Activated naive CD4-positive, alpha-beta T cell treated with anti-CD3 and anti-CD28 coated beads, Interleukin-2, amount 10 ng/mL, durations not matched to agents 7 days and 5 days (primary cell): ENCODE results near the gene TRNP1.
A peak's percentile ranks its signal among the peaks of the same experiment; 100 is the strongest.
"Not testable (repeated sequence)": the region's sequence is repeated elsewhere in the genome, so short reads cannot be mapped to it uniquely, and the experiment has no call there.

Source experiments
- CTCF ChIA-PET: fragments of 350-600 bp; sonication (Branson Sonifier 250); formaldehyde crosslinking; loops from one replicate; lab custom pipeline; 2021; ENCODE audit warnings: antibody characterized with exemption; lab: Charles Lee
- DNase-seq: peaks from one replicate; pipeline ENCODE4 v3.0.0-alpha.2; 2020
- H3K27ac Mint-ChIP-seq: one replicate; pipeline ENCODE4 v1.8.0; 2021; ENCODE audit warnings: mild to moderate bottlenecking, moderate library complexity, mixed read lengths
- H3K27me3 Mint-ChIP-seq: one replicate; pipeline ENCODE4 v1.8.0; 2021; ENCODE audit warnings: mild to moderate bottlenecking, mixed read lengths
- H3K36me3 Mint-ChIP-seq: one replicate; pipeline ENCODE4 v1.8.0; 2021; ENCODE audit warnings: mixed read lengths
- H3K4me1 Mint-ChIP-seq: one replicate; pipeline ENCODE4 v1.8.0; 2021; ENCODE audit warnings: mixed read lengths
- H3K4me3 Mint-ChIP-seq: one replicate; pipeline ENCODE4 v1.8.0; 2021; ENCODE audit warnings: mild to moderate bottlenecking, moderate library complexity, mixed read lengths
- H3K9me3 Mint-ChIP-seq: one replicate; pipeline ENCODE4 v1.8.0; 2021; ENCODE audit warnings: mixed read lengths

Gene TRNP1, protein sequence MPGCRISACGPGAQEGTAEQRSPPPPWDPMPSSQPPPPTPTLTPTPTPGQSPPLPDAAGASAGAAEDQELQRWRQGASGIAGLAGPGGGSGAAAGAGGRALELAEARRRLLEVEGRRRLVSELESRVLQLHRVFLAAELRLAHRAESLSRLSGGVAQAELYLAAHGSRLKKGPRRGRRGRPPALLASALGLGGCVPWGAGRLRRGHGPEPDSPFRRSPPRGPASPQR

DNA sequence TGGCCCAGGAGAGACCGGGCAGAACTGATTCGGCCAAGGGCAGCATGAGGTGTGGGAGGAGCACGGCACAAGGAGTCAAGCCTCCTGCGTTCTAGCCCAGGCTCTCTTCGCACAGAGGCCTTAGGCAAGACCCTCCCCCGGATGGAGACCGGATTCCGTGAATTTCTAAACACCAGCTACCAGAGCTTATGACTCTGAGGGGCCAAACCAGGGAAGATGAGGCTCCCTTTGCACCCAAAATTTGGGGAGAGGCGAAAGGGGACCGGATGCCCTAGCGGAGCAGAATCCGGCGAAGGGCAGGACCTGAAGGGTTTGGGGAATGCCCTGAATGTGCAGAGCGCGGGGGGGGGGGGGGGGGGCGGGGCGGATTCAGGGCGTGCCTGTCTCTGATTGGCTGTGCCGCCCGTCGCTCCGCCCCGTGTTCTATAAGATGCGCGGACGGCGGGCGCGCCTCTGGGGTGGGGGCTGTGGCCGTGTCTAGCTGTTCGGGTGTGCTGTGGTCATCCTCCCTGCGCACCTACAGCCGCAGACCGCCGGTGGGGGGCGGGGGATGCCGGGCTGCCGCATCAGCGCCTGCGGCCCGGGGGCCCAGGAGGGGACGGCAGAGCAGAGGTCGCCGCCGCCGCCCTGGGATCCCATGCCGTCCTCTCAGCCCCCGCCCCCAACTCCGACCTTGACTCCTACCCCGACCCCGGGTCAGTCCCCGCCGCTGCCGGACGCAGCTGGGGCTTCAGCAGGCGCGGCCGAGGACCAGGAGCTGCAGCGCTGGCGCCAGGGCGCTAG lies at the start of gene TRNP1:
TRNP1 (plus strand) TSS at position 456 of the 783 bp plus-strand sequence; CDS start at position 551, 95 bp downstream.
- DNase-seq: peak; percentile 81
- peaks cover 97% of the 10 kb centered on the region for H3K27me3 Mint-ChIP-seq
- CTCF ChIA-PET: interaction anchor here (0.5 to 3.2 kb wide), 4 partner anchors 26 to 104 kb away, joined by 3 to 14 read pairs (median 6); no protein-coding TSS in a partner anchor
- H3K4me1 Mint-ChIP-seq: peaks cover 22% of the 10 kb centered on the region
- H3K36me3 Mint-ChIP-seq: no peaks in the 10 kb centered on the region
- H3K4me3 Mint-ChIP-seq: peak within 1 kb of the TSS; percentile 70
- H3K9me3 Mint-ChIP-seq: no peaks in the 10 kb centered on the region
- H3K27ac Mint-ChIP-seq: peak within 1 kb of the TSS; percentile 19

DNA sequence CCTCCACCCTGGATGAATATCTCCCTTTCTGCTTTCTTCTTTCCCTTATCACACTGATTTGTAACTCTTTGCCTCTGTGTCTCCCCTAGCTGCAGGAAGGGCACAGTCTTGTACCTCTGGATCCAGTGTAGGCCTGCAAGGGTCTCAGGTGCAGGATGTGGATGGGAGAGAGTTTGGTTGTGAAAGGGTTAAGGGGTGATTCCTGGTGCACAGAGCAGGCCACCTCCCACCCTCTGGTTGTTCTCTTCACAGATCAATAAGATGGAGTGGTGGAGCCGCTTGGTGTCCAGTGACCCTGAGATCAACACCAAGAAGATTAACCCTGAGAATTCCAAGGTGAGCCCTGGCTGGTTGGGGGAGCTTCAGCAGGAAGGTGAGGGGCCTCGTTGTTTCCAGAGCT lies 48.4 kb upstream of the TRNP1 start:
- Mint-ChIP-seq H3K4me1 (no peaks in the 10 kb centered on the region), H3K27ac (no peak overlapping the region), H3K27me3 (no peaks in the 10 kb centered on the region), H3K4me3 (no peak overlapping the region), H3K36me3 (peaks cover 27% of the 10 kb centered on the region), H3K9me3 (no peaks in the 10 kb centered on the region)
- DNase-seq: no peak
- CTCF ChIA-PET: no interaction called here

DNA sequence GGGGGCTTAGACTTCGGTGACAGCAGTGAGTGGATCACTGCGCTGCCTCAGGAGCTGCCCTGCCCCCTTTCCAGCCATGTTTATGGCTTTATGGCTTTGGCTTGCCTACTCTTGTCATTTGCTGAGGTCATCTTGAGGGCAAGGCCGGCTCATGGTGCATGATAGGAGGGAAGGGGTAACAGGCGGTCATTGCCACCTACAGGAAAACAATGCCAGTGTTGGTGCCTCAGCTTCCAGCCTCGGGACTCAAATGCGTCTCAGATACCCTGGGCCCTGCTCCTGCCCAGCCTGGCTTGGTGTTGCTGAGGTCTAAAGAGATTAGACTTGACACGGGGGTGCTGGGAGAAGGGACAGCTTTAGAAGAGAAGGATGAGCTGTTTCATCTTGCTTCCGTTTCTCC lies 47.8 kb upstream of the TRNP1 start:
- H3K36me3 Mint-ChIP-seq: peaks cover 27% of the 10 kb centered on the region
- no peaks in the 10 kb centered on the region for H3K27me3 Mint-ChIP-seq
- no peak for DNase-seq
- no peaks in the 10 kb centered on the region for H3K4me1 Mint-ChIP-seq
- CTCF ChIA-PET: no interaction called here
- H3K9me3 Mint-ChIP-seq: no peaks in the 10 kb centered on the region
- peak overlapping the region; percentile 37 for H3K27ac Mint-ChIP-seq
- no peak overlapping the region for H3K4me3 Mint-ChIP-seq

DNA sequence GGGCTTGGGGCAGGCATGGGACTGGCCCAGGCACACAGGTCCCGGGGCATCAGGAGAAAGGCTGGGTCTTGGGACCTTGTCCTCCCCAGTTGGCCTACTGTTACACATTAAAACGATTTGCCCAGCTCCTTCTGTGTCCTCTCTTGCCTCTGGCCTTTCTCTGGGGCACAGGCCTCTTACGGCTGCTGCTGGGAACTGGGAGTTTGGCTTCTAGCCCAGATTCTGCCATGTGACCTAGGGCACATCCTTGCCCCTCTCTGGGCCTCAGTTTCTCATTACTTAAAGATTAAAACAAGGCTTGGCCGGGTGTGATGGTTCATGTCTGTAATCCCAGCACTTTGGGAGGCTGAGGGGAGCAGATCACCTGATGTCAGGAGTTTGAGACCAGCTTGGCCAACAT lies 47.2 kb upstream of the TRNP1 start:
- CTCF ChIA-PET: no interaction called here
- Mint-ChIP-seq H3K27ac (no peak overlapping the region), H3K4me1 (no peaks in the 10 kb centered on the region), H3K27me3 (no peaks in the 10 kb centered on the region), H3K4me3 (no peak overlapping the region), H3K9me3 (no peaks in the 10 kb centered on the region), H3K36me3 (peaks cover 25% of the 10 kb centered on the region)
- no peak for DNase-seq

DNA sequence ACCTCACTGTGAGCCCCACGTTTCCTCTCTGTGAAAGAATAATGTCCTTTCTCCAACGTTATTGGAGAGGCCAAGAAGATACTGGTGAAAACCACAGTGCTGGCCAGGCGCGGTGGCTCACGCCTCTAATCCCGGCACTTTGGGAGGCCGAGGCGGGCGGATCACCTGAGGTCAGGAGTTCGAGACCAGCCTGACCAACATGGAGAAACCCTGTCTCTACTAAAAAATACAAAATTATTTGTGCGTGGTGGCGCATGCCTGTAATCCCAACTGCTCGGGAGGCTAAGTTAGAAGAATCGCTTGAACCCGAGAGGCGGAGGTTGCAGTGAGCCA lies 44.8 kb upstream of the TRNP1 start:
- not testable (repeated sequence) for DNase-seq, H3K9me3 Mint-ChIP-seq, H3K27ac Mint-ChIP-seq, H3K4me3 Mint-ChIP-seq, H3K27me3 Mint-ChIP-seq, H3K4me1 Mint-ChIP-seq
- H3K36me3 Mint-ChIP-seq: peaks cover 13% of the 10 kb centered on the region
- CTCF ChIA-PET: interaction anchor here (0.9 kb wide), 1 partner anchor 18 kb away, joined by 3 read pairs; no protein-coding TSS in a partner anchor

DNA sequence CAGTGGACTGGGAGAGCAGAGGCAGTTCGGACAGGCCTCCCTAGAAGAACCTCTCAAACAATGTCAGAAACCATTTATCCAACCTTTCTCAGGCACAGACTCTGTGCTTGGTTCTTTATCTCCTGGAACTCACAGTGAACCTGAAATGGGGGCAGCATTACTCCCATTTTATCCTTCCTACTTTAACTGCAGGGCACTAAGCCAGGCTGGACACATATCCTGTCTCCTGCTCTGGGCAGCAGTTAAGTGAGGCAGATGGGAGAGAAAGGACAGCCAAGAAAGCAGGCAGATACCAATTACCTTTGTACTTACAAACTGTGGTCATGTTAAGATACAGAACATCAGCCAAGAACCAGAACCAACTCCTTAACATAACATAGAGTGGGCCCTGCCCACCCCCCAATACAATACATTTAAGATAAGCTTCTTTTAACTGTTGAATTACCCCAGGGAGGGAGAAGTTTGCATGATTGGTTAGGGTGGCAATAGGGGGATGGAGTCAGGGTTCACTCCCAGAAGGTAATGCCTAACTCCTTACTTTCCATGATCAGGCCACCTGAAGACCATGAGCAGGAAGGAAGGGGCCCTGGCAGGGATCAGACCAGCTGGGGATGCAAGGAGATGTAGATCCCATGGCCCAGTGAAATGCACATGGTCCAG lies 44.1 kb upstream of the TRNP1 start:
- no peaks in the 10 kb centered on the region for H3K27me3 Mint-ChIP-seq
- H3K9me3 Mint-ChIP-seq: no peaks in the 10 kb centered on the region
- no peak for DNase-seq
- peaks cover 13% of the 10 kb centered on the region for H3K36me3 Mint-ChIP-seq
- H3K27ac Mint-ChIP-seq: no peak overlapping the region
- no peak overlapping the region for H3K4me3 Mint-ChIP-seq
- CTCF ChIA-PET: no interaction called here
- H3K4me1 Mint-ChIP-seq: no peaks in the 10 kb centered on the region

DNA sequence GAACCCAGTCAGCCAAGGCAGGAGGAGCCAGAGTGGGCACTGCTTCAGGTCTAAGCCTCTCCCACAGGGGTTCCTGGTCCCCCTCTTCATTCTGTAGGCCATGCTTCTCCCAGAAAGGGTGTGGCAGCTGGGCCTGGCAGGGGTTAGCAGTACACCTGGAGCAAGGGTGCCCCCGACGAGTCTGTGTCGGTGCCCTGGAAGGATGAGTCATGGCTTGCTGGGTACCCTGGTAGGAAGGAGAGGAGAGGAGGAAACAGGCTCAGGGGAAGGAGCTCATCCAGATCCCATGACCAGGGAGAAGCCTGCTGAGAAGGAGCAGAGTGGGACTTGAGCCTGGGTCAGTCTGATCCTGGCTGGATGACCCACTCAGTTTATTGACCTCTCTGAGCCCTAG lies 43.6 kb upstream of the TRNP1 start:
- DNase-seq: no peak
- Mint-ChIP-seq H3K4me1 (no peaks in the 10 kb centered on the region), H3K9me3 (no peaks in the 10 kb centered on the region), H3K36me3 (peaks cover 12% of the 10 kb centered on the region), H3K27ac (no peak overlapping the region), H3K27me3 (no peaks in the 10 kb centered on the region), H3K4me3 (no peak overlapping the region)
- CTCF ChIA-PET: interaction anchor here (0.9 kb wide), 1 partner anchor 18 kb away, joined by 3 read pairs; no protein-coding TSS in a partner anchor

DNA sequence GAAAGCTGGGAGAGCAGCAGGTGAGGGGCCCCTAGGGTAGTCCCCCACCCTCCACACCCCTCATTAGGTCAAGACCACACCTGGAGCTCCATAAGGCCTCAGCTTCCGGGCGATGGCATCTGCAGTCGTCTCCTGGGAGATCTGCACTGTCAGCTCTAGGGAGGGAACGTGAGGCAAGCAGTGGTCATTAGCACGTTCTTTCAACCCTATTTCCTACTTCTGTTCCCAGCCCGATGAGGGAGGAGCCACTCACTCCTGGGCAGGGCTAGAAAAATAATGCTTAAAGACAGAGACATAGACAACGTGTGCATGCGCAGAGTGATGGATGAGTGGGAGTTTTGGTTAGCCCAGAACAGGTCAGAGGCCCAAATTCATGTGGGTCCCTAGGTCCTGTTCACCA lies 42.9 kb upstream of the TRNP1 start:
- CTCF ChIA-PET: interaction anchor here (0.9 kb wide), 1 partner anchor 17 kb away, joined by 3 read pairs; no protein-coding TSS in a partner anchor
- Mint-ChIP-seq H3K9me3 (no peaks in the 10 kb centered on the region), H3K4me3 (no peak overlapping the region)

DNA sequence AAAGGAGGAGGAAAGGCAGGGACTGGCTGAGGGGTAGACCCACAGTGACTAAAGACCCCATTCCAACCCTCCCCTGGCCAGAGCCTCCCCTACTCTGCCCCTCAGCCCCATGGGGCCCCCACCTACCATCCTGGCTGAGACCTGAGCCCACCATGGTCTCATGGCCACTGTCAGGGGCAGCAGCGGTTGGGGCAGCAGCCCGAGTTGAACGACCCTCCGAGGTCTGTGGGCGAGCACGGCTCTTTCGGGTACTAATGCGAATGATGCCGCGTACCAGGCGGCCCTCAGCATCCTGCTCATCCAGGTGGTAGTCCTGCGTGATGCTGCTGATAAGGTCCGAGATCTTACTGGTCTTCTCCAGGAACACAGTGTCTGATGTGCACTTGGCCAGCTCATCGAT lies 42.3 kb upstream of the TRNP1 start:
- H3K4me1 Mint-ChIP-seq: no peaks in the 10 kb centered on the region
- peaks cover 7% of the 10 kb centered on the region for H3K27me3 Mint-ChIP-seq
- H3K36me3 Mint-ChIP-seq: peaks cover 3% of the 10 kb centered on the region
- DNase-seq: no peak
- CTCF ChIA-PET: no interaction called here
- H3K9me3 Mint-ChIP-seq: peaks cover under 1% of the 10 kb centered on the region
- no peak overlapping the region for H3K4me3 Mint-ChIP-seq
- H3K27ac Mint-ChIP-seq: no peak overlapping the region

More for the DNA sequence above, 42.9 kb upstream of the TRNP1 start:
- Mint-ChIP-seq H3K4me1 (no peaks in the 10 kb centered on the region), H3K36me3 (peaks cover 6% of the 10 kb centered on the region), H3K27ac (no peak overlapping the region), H3K27me3 (peaks cover 4% of the 10 kb centered on the region)
- DNase-seq: no peak

DNA sequence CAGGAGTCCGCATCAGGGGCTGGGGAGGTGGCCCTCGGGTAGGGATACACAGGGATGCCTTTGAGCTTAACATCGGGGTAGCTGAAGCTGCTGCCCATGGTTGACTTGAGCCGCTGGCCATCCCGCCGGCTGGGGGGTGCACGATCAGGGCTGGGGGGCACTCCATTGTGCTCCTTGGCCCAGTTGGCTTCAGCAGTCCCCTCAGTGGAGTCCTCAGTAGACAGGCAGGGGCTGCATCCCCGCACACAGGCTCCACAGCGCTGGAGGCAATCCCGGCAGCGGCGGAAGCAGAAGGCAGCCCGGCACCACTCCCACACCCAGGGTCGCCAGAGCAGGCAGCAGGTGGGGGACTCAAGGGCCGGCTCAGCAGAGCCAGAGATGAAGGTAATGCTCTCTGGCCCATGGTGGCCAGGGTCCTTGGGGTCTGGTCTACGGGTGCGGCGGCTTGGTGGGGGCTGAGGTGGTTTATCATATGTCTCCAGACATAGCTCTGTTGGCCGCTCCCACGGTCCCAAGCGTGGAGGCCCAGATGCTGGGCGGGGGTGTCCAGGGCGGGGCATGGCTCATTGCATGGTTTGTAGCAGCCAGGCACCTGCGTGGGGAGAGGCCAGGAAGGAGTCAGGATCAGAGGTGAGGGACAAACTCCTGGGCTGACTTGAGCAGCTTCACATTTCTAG lies 41.5 kb upstream of the TRNP1 start:
- H3K4me3 Mint-ChIP-seq: no peak overlapping the region
- H3K27ac Mint-ChIP-seq: no peak overlapping the region
- CTCF ChIA-PET: no interaction called here
- no peaks in the 10 kb centered on the region for H3K36me3 Mint-ChIP-seq
- peaks cover 3% of the 10 kb centered on the region for H3K9me3 Mint-ChIP-seq
- H3K4me1 Mint-ChIP-seq: no peaks in the 10 kb centered on the region
- H3K27me3 Mint-ChIP-seq: peaks cover 10% of the 10 kb centered on the region
- no peak for DNase-seq

DNA sequence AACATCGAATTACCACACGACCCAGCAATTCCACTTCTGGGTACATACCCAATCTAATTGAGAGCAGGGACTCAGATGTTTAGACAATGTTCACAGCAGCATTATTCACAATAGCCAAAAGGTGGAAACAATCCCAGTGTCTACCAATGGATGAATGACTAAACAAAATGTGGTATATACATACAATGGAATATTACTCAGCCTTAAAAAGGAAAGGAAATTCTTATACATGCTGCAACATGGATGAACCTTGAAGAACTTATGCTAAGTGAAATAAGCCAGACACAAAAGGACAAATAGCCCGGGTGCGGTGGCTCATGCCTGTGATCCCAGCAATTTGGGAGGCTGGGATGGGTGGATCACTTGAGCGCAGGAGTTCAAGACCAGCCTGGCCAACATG lies 40.1 kb upstream of the TRNP1 start:
- DNase-seq: no peak
- peaks cover 3% of the 10 kb centered on the region for H3K9me3 Mint-ChIP-seq
- H3K4me1 Mint-ChIP-seq: no peaks in the 10 kb centered on the region
- peaks cover 21% of the 10 kb centered on the region for H3K27me3 Mint-ChIP-seq
- H3K27ac Mint-ChIP-seq: no peak overlapping the region
- H3K4me3 Mint-ChIP-seq: no peak overlapping the region
- CTCF ChIA-PET: no interaction called here
- no peaks in the 10 kb centered on the region for H3K36me3 Mint-ChIP-seq

DNA sequence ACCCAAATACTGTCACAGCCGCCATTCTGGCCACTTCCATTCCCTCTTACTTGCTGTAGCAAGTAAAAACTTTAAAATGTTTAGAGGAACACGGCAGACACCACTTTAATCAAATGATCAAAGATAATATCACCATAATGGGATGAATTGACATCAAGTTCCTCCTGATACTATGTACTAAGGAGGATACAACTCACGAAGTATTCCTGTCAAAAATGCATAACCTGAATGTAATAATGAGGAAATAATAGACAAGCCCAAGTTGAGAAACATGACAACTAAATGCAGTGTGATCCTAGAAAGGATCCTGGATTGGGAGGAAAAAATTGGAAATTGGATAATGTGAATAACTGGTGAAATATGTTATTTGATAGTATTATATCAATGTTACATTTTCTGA lies 37.2 kb upstream of the TRNP1 start:
- CTCF ChIA-PET: interaction anchor here (1.6 kb wide), 1 partner anchor 41 kb away, joined by 4 read pairs; no protein-coding TSS in a partner anchor
- peaks cover 13% of the 10 kb centered on the region for H3K4me1 Mint-ChIP-seq
- DNase-seq: no peak
- no peak overlapping the region for H3K27ac Mint-ChIP-seq
- H3K27me3 Mint-ChIP-seq: peaks cover 51% of the 10 kb centered on the region
- H3K4me3 Mint-ChIP-seq: no peak overlapping the region
- H3K9me3 Mint-ChIP-seq: peaks cover 3% of the 10 kb centered on the region
- no peaks in the 10 kb centered on the region for H3K36me3 Mint-ChIP-seq

DNA sequence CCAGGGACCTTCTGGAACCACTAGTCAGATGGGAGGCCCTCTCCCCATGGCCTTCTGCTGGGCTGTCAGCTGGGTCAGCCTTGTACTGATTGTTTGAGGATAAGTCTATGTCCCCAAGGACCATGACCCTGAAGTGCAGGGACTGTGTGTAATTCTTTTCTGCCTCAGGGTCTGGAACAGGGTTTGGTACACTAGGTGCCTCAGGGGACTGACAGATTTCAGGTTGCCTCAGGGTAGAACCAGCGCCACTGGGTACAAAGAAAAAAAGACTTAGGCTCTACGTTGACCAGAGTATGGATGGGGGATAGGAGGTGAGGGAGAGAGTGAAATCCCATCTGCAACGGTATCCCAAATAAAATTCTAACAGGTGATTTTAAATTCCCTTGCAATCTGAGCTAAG lies 36.2 kb upstream of the TRNP1 start:
- H3K27me3 Mint-ChIP-seq: peaks cover 59% of the 10 kb centered on the region
- H3K4me3 Mint-ChIP-seq: no peak overlapping the region
- CTCF ChIA-PET: interaction anchor here (0.6 to 1.6 kb wide), 3 partner anchors 10 to 276 kb away, joined by 3 to 4 read pairs (median 3); no protein-coding TSS in a partner anchor
- peaks cover 3% of the 10 kb centered on the region for H3K9me3 Mint-ChIP-seq
- no peak for DNase-seq
- peaks cover 13% of the 10 kb centered on the region for H3K4me1 Mint-ChIP-seq
- H3K27ac Mint-ChIP-seq: no peak overlapping the region
- H3K36me3 Mint-ChIP-seq: no peaks in the 10 kb centered on the region

DNA sequence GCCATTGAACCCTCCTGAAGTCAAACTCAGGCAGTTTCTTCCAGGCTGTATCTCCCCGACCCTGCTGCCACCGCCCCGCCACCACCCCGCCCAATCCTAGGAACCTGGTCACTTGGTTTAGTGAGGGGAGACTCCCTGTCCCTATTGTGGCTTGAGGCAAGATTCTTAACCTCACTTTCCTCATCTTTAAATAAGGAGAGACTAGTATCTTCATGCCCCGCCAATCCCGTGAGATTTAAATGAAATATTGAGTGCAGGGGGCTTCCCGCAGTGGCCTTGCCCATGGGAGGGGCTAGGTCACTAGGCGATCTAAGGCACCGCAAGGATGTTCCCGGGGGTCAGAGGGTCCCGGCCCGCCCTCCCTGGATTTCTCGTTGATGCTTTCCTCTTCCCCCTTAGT lies 34.2 kb upstream of the TRNP1 start:
- H3K9me3 Mint-ChIP-seq: peaks cover 3% of the 10 kb centered on the region
- H3K36me3 Mint-ChIP-seq: no peaks in the 10 kb centered on the region
- H3K27ac Mint-ChIP-seq: no peak overlapping the region
- CTCF ChIA-PET: no interaction called here
- peaks cover 13% of the 10 kb centered on the region for H3K4me1 Mint-ChIP-seq
- peak overlapping the region; percentile 59 for H3K4me3 Mint-ChIP-seq
- no peak for DNase-seq
- peaks cover 72% of the 10 kb centered on the region for H3K27me3 Mint-ChIP-seq
